ENCODE measurements around the gene DDX42. TPM values are rescaled to one million over a fixed set of nuclear protein-coding genes. Genes with fewer than 3 reads are reported as not detected.

DDX42 gene
- total RNA-seq, 1 experiment from 2014 or later = 128 TPM

GRCh38 chr17:63773272-63774140 is 464 bp upstream of the DDX42 start, which contains the start of gene CCDC47 (continued):
- TF ChIP-seq ZNF416 (CRISPR knock-in tag; IDR thresholded peaks at IDR 0.05) (no peak), GRHL2 (CRISPR knock-in tag; IDR thresholded peaks at IDR 0.05; ENCODE audit: insufficient replicate concordance, severe bottlenecking) (no peak), PREB (CRISPR knock-in tag; IDR thresholded peaks at IDR 0.05; ENCODE audit: borderline replicate concordance) (no peak), TP53 (CRISPR knock-in tag; IDR thresholded peaks at IDR 0.05) (no peak), USF1 (CRISPR knock-in tag; IDR thresholded peaks at IDR 0.05) (peak; percentile 93), STAT6 (CRISPR knock-in tag; conservative IDR thresholded peaks at IDR 0.05; ENCODE audit: low read depth) (no peak), ATF1 (CRISPR knock-in tag; IDR thresholded peaks at IDR 0.05) (no peak), ZMAT4 (CRISPR knock-in tag; IDR thresholded peaks at IDR 0.05) (no peak), ESRRA (CRISPR knock-in tag; IDR thresholded peaks at IDR 0.05; ENCODE audit: borderline replicate concordance) (no peak), JAZF1 (CRISPR knock-in tag; IDR thresholded peaks at IDR 0.05) (no peak), NFYB (CRISPR knock-in tag; conservative IDR thresholded peaks at IDR 0.05; ENCODE audit: low read depth) (no peak), ERG (CRISPR knock-in tag; IDR thresholded peaks at IDR 0.05) (0 out of 2 replicates have a peak, but pooled peaks have one; percentile 42), CREM (CRISPR knock-in tag; IDR thresholded peaks at IDR 0.05) (peak; percentile 87), ZNF512 (CRISPR knock-in tag; IDR thresholded peaks at IDR 0.05; ENCODE audit: borderline replicate concordance) (no peak), CBFB (CRISPR knock-in tag; IDR thresholded peaks at IDR 0.05; ENCODE audit: low read depth) (no peak), EMX1 (CRISPR knock-in tag; IDR thresholded peaks at IDR 0.05) (no peak), CREB1 (CRISPR knock-in tag; IDR thresholded peaks at IDR 0.05) (no peak), SMAD4 (CRISPR knock-in tag; IDR thresholded peaks at IDR 0.05) (no peak), NR2C2 (CRISPR knock-in tag; IDR thresholded peaks at IDR 0.05) (peak; percentile 95), RELA (CRISPR knock-in tag; IDR thresholded peaks at IDR 0.05; ENCODE audit: borderline replicate concordance) (peak; percentile 74; the same call in 1 of the 2 replicates)
- TF ChIP-seq, protein P1, sequence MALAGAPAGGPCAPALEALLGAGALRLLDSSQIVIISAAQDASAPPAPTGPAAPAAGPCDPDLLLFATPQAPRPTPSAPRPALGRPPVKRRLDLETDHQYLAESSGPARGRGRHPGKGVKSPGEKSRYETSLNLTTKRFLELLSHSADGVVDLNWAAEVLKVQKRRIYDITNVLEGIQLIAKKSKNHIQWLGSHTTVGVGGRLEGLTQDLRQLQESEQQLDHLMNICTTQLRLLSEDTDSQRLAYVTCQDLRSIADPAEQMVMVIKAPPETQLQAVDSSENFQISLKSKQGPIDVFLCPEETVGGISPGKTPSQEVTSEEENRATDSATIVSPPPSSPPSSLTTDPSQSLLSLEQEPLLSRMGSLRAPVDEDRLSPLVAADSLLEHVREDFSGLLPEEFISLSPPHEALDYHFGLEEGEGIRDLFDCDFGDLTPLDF (CRISPR knock-in tag; IDR thresholded peaks at IDR 0.05) = no peak
- TF ChIP-seq, protein P2, sequence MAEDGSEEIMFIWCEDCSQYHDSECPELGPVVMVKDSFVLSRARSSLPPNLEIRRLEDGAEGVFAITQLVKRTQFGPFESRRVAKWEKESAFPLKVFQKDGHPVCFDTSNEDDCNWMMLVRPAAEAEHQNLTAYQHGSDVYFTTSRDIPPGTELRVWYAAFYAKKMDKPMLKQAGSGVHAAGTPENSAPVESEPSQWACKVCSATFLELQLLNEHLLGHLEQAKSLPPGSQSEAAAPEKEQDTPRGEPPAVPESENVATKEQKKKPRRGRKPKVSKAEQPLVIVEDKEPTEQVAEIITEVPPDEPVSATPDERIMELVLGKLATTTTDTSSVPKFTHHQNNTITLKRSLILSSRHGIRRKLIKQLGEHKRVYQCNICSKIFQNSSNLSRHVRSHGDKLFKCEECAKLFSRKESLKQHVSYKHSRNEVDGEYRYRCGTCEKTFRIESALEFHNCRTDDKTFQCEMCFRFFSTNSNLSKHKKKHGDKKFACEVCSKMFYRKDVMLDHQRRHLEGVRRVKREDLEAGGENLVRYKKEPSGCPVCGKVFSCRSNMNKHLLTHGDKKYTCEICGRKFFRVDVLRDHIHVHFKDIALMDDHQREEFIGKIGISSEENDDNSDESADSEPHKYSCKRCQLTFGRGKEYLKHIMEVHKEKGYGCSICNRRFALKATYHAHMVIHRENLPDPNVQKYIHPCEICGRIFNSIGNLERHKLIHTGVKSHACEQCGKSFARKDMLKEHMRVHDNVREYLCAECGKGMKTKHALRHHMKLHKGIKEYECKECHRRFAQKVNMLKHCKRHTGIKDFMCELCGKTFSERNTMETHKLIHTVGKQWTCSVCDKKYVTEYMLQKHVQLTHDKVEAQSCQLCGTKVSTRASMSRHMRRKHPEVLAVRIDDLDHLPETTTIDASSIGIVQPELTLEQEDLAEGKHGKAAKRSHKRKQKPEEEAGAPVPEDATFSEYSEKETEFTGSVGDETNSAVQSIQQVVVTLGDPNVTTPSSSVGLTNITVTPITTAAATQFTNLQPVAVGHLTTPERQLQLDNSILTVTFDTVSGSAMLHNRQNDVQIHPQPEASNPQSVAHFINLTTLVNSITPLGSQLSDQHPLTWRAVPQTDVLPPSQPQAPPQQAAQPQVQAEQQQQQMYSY (CRISPR knock-in tag; IDR thresholded peaks at IDR 0.05) = no peak
- TF ChIP-seq, protein P3, sequence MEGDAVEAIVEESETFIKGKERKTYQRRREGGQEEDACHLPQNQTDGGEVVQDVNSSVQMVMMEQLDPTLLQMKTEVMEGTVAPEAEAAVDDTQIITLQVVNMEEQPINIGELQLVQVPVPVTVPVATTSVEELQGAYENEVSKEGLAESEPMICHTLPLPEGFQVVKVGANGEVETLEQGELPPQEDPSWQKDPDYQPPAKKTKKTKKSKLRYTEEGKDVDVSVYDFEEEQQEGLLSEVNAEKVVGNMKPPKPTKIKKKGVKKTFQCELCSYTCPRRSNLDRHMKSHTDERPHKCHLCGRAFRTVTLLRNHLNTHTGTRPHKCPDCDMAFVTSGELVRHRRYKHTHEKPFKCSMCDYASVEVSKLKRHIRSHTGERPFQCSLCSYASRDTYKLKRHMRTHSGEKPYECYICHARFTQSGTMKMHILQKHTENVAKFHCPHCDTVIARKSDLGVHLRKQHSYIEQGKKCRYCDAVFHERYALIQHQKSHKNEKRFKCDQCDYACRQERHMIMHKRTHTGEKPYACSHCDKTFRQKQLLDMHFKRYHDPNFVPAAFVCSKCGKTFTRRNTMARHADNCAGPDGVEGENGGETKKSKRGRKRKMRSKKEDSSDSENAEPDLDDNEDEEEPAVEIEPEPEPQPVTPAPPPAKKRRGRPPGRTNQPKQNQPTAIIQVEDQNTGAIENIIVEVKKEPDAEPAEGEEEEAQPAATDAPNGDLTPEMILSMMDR (IDR thresholded peaks at IDR 0.05) = no peak

Data from WTC11 (cell line).